ENCODE results near the gene FMN1.

Gene FMN1

DNA sequence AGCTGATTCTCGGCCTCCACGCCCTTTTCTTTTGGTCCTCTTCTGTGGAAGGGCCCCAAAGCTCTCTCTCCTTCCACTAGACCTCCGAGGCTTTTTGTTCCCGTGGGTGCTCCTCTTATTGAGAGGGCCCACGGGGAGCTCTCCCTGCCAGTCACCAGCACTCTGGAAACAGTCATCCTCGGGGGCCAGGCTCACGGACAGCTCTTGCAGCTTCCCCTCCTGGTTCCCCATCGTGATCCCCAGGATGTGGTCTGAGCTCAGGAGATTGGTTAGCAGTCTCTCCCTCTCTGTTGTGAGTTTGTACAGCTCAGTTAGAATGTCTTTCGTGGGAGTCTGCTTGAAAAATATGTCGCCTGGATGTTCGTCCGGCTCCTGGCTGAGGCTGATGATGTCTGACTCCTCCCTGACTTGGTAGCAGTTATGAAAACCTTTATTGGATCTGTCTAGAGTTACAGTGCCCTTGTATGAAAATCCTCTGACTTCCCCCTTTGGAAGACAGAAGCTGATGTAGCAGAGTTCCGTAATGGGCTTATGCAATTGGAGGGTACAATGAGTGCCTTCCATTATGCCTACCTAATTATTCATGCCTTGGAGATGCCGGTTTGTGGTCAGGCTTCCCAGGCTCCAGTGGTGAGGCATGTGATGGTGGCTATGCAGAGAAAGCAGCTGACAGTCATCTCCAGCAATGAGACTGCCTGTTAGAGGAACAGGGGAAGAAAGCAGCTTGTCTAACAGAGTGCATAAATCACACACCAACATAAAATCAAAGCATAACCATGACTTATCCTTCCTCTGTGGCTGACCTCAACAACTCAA, 40.0 kb downstream of the FMN1 start:
- no peak for DNase-seq

DNA sequence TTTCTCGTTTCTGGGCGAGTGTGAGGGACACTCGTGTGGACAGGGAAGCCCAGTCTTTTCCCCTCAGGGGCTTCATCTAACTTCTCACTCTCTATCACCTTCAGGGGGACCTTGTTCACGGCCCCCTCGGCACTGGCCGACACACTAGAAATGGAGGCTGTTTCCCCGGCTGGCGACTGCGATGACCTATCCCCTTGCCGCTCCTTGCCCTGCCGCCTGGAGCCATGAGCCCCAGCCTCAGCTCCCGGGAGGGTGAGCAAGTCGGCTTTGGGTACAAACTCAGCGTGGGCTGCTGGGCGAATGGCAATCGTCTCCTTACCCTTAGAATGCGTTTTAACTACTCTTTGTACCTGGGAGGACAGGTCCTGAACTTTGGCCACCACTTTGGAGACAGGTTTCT, 41.0 kb downstream of the FMN1 start:
- DNase-seq, result no peak

DNA sequence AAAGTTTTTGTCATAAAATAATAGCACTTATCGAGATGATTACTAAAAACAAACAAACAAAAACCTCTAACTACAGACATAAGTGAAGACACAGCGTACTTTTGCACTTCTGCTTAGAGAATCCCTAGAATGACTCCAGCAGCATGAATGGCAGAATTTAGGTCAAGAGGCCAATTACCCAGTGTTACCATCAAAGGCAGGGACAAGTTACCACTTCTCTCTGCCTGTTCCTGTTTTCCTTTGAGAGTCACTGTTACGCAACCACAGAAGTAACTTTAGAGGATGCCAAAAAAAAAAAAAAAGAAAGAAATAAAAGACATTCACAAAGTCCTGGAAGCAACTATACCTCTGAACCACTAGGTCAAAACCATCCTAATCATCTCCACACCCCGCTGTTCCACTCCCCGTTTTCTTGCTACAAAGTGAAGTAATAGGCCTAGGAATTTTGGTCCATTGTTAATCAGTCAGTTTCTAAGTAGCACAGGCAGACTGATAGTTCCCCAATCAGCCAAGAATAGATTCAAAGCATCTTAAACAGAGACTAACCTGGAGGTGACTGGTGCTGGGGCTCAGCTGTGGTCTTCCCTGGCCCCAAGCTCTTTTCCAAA, 41.9 kb downstream of the FMN1 start:
- no peak for DNase-seq

DNA sequence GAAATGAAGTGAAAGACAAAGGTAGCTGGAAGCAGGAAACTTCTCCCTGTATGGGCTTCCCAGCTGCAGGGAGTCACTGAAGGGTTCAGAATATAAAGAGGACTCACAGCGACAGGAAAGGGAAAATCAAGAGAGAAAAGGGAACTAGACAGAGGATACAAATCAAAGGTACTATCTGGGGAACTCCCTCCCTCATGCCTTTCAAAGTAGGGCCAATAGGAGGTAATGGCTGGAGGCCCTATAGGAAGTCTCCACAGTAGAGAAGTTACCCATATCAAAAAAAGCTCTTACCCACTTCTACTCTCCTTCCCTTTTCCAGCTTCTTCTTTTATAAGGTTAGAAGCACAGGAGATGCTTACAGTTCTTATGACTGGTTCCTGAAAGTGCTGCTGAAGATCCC, 43.5 kb downstream of the FMN1 start:
- no peak for DNase-seq

DNA sequence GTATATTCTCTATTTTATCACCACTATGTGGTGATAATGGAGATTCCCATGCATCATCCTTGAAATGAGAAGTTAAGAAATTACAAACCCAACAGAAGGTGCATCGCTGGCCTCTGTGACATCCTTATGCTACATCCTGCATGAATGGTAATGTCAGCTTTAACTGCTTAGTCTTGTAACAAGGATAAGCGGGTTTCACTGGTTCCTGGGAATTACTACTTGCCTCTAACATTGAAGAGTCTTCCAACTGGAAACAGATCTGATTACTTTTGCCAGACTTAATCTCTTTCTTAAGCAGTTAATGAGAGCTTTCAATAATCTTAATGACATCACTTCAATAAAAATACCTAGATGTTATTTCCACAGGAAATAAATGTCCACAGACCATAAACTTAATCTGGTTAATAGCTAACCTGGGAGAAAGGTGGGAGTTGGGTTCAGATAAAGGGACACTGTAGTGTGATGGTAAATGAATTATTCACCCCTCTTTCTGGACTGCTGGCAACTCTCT, 44.0 kb downstream of the FMN1 start:
- no peak for DNase-seq

DNA sequence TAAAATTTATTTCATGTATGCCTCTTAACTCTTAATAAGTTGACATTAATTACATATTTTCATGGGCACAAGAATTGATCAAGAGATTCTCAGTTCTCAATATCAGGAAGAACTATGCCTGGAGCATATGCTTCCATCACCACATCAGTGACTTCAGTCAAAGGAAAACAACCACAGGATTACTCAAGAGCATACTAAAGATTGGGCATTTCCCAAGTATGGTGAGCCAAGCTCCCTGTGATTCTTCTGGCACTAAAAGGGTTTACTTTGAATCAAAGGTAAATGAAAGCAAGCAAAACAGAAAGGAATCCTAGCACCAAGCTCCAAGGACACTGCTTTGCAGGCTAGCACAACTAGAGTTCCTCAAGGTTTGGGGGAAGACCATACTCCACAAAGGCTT, 44.6 kb downstream of the FMN1 start:
- no peak for DNase-seq

DNA sequence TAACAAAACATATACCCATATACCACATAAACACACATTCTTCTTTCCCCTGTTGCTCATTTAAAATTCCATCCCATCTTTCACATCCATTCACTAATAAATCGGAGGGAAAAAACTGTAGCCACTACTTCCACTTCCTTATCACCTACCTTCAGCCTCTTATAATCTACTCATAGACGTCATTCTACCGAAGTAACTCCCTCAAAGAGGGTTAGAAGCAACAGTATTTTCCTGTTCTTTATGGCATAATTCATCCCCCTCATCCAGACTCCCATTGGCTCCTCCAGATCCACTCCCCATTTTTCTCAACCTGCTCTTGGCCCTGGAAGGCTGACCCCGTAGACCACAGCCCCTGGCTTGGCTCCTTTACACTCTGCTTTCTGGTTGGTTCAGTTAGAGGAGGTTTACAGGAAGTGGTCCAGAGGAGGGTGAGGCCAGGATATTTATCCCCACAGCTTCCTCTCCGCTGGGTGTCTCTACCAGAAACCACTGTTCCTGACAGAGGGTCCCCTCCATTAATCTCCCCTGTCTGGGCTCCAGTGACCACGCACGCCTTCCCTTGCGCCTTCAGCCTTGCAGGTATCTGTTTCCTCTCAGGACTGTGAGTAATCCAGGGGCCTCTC, 46.3 kb downstream of the FMN1 start:
- no peak for DNase-seq

DNA sequence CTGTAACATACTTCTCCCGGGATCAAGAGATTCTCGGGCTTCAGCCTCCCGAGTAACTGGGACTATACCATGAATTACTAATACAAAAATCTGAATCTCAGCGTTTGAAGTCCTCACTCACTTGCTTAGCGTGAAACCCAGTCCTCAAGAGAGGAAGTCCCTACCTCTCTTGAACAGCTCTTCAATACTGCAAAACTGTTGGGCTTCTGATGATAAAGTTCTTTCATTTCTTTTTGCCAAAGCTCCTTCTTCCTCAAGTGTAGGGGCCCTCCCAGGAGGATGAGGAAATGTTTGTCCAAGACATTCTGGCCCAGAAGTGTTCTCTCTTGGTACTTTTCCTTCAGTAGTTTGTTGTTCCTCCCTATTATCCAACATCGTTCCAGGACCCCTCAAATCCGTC, 48.5 kb downstream of the FMN1 start:
- DNase-seq, result no peak

DNA sequence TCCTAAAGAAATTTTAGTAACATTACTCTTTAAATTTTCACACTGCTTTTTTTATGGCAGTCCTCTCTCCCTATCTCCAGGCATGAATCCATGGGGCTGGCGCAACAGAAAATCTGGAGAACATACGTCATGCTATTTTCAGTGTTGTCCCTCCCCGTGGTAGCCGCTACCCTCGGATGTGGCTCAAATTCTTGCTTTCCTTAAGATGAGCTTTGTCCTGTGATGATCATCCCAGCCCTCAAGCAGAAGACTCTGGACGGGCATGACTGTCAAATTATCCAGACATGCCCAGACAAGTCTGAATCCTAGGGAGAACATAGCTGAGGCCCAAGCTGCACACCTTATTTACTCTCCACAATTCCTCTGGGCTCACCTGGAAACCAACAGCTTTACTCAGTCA, 49.1 kb downstream of the FMN1 start:
- DNase-seq, result no peak

DNA sequence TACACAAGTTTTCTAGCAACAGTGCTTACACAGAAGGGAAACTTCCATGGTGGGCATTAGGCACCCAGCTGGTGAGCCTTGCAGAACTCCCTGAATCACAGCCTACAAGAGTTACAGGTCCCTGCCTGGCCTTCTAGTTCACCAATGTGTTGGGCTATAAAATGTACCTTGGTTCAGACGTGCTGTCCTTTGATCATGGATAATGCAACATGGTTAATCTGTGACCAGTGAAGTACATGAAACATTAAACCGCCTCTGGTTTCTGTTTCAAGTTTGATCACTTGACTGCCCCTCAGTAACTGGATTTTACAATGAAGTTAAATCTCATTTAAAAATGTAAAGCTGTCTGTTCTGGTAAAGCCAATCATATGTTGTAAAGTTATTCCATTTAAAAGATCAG, 51.8 kb downstream of the FMN1 start:
- no peak for DNase-seq

DNA sequence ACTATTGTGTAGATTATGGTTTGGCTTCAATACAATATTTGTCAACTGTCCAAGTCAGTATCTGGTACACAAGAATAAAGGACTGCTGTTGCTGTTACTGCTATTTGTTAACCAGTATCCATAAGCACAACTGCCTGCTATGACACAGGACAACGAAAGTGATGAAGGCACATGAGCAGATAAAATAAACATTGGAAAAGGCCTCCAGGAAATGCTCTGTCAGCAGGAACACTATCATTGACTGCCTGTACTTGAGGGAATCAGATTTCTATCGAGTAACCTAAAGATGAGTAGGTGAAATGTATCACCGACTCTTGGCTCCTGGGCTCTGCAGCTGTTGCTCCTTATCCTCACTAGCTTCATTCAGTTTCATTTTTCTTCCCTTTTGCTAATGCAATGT, 56.5 kb downstream of the FMN1 start:
- no peak for DNase-seq

DNA sequence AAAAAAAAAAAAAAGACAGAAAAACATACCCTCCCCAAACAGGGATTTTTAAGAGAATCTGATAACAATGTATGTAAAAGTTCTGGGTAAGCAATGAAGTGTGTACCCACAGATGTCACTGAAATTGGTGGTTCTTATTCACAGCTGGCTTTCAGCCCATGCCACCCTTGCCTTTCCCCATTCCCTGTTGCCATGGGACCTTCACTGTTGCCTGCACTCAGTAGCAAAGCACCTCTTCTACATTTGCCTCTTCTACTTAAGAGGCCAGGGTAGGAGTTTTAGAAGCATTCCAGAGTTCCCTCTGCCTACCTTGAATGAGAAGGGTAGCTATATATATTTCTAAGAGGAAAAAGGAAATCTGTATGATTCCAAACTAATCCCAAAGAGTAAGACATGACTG, 57.4 kb downstream of the FMN1 start:
- no peak for DNase-seq

DNA sequence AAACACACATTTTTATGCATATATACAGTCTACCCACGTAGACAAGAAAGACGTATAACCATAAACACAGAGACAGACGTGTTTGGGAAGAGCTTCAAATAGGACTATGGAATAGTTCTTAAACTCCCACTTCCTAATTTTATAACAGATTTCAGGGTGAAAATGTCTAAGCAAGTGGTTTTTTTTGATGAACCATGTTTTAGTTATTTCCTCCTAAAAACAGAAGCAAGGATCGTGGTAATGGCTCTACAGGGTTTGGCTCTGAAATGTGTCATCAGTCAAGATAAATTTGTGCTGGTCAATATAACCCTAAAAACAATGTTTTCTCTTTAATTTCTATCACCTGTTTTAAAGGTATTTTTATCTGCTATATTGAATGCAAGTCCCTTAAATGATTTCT, 58.2 kb downstream of the FMN1 start:
- DNase-seq, result no peak

DNA sequence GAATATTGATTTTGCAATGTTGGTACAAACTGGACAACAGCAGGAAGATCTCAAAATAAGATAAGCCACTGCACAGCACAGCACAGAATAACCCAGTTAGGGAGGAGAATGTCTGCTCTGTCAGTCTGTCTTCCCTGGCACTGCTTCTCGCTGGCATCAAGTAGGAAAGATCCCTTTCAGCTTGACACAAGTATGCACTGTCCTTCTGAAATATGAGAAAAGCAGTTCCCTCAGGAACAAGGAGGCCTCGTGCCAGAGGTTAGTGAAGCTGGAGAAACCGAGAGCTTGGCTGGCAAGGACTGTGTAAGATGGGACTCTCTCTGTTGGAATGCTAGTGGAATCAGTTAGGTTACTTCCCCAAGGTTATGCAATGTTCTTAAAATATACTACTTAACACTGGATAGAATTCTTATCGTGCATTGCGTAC, 59.1 kb downstream of the FMN1 start:
- DNase-seq, result no peak

DNA sequence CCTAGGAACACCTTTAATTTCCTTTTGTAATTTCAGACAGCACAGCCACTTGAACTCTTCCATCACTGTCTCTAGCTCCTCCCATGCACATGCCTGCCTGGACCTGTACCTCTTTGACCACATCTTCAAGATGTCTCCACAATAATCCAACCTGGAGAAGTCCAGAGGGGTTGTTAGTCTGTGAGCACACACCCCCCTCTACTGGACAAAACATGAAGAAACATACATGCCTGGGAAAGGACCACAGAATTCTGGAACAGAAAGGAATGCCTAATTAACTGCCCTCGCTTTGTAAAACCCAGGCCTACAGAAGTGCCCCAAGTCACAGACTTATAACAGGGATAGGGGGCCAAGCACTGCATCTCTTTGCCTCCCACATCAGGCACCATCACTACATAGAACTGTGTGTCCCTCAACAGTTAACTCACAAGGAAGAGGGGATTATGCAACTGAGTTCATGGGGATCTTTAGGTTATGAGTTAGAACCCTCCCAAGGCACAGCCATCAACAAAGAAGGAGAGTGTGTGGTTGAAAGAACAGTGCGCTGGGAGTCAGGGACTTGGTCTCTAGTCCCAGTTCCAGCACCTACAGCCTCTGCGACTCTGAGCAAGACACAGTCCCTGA, 61.7 kb downstream of the FMN1 start:
- DNase-seq, result no peak

DNA sequence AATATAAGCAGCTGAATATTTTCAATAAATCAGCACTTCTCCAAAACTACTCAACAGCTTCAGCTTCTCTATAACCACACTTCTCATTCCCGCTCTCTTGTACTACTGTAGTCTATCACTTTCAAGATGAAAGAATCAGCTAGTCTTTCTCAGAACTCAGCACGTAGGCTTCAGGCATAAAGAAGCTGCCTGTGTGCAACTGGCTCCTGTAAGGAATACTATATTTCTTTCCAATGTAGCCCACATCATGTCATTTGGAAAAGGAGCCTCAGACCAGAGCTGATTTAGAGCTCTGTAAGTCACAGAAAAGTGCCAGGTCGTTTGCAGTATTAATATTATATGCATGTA, 62.3 kb downstream of the FMN1 start:
- DNase-seq, result no peak

DNA sequence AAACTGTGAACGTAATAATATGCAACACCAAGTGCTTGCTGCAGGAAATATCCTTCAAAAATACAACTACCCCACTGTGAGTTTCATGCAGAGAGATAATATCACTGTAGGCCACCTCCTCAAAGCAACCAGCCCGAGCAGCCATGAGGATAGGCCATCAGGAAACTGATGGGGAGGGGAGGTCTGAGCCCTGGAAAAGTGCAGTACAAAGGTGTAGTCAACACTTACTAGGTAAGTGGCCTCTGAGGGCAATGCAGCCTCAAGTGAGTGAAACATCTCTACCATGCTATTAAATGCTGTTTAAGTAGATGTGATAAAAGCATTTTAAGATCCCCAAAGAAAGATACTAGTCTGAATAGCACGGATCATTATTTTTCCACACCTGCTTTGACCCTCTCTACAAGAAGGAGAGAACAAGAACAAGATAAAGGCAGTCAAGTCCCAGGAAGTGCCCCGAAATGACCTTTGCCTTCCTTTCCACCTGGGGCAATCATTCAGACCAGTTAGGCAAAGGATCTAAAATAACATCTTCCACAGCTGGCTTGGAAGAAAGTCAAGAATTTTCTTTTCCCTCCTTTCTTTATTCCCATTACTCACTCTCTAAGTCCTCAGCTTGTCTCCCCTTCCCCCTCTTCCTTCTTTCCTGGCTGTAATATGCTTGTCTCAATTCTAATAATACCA, 62.8 kb downstream of the FMN1 start:
- DNase-seq, result no peak

DNA sequence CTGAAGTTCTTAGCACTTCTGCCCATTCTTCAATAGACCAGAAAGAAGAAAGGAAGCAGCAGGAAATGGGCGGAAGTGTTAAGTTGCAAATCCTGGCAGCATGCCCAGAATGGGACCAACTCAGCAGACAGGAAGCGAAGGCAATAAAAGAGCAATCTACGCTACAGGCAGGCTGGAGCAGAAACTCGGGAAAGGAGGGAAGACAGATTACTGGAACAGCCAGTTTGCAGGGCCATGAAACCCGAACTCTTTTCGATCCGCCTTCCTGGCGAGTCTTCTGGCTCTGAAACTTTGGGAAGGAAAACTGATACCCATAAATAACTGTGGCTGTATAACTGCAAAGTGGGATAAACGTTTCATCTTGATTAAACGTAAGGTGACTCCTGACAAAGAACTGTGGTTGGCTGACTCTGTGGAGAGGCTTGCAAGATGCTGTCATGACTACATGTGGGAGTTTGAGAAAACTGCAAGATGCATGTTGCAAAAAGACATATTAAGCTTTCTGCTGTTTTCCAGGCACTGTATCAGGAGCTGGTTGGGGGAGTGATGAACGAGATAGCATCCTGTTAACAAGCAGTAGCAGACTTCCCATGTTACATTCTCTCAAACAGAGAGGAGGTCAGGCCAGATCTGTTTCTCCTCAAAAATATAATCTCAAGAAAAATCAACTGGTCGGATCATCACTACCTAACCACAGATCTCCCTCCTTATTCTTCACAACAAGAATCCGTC, 67.8 kb downstream of the FMN1 start:
- peak; percentile 0 for DNase-seq

DNA sequence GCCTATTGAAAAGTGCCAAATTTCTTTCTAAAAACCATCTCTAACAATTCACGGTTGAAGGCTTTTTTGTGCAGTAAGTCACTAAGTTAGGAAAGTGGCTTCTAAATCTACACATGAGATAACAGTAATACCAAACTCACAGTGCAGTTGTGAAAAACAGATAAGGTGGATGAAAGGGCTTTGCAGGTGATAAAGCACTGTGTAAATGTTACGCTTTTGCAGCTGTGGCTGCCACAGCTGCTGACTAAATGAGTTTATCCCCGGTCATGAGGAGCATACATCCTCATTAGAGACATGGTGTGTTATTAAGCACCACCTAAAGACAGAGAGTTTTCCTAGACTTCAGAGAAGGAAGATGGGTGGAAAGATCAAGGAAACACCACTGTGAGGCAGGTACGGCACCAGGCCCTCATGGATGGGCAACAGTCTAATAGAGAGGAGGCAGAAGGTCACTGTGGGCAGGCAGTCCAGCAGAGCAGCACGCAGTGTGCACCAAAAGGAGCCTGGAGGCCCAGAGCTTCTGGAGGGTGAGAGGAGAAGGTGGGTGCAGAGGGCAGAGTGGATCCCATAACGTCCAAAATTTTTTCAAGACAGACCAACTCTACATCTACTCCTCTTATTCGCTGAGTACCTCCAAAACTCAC, 68.5 kb downstream of the FMN1 start:
- no peak for DNase-seq

DNA sequence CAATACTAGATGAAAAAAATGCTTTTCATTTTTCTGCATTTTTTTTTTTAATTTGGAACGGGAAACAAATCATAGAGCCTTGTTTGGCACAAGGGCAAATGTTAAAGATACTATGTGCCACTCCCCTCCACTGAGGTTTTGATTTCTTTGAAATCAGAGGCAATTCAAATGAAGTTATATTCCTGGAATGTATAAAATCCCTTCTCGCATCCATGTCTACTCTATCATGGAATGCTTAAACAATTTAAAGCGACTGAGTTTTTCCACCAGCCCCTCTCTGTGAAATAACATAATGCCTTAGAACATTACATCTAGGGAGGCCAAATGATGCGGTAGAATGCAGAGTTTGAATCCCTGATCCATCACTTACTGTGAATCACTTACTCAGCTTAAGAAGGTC, 69.7 kb downstream of the FMN1 start:
- no peak for DNase-seq

DNA sequence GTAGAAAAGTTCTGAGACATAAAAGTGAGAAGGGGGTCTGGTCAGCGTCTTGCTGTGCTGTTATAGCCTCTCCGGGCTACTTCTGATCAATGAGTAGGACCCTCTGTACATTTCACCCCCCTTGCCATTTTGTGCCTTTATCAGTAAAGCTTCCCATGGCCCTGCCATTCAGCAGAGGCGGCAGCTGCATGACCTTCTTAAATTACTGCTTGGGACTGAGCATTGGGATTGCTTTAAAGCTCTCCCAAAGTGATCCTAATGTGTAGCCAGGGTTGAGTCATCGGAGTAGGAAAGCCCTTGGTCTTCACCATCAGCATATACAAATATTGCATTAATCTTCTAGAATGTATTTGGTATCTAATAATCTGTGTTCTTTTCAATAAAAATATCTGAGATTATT, 70.2 kb downstream of the FMN1 start:
- no peak for DNase-seq

DNA sequence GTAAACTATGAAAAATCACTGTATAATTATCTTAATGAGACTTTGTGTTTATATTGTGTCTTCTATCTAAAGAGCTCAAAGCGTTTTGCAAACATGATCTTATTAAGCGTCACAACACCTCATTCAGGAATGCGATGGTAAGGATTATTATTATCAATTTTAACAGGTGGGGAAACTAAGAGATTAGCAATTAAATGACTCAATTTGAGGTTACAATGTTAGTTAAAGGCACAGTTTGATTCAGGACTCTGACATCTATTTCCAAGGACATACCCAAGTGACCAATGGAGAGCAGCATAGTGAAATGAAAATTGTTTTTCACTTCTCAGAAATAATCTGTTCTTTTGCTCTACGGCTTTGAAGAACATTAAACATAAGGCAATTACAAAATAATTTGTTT, 74.6 kb downstream of the FMN1 start:
- DNase-seq, result no peak

Measured in NCI-H446 treated with DMSO at 0.1 percent for 48 hours (cell line).